Nephron (organoid): Measurements from ENCODE around the gene GRAMD2A.

ENCODE experiments used
- H3K27ac Mint-ChIP-seq, 3 experiments: 2 replicates each; pipeline ENCODE4 v1.8.0; 2020; ENCODE audit warnings: mixed read lengths in 3 of 3, mild to moderate bottlenecking in 2 of 3, moderate library complexity in 1 of 3
- H3K27me3 Mint-ChIP-seq: 2 replicates; pipeline ENCODE4 v1.8.0; 2021; ENCODE audit warnings: low read depth, mild to moderate bottlenecking, moderate library complexity, mixed read lengths
- H3K36me3 Mint-ChIP-seq: 2 replicates; pipeline ENCODE4 v1.8.0; 2020; ENCODE audit warnings: low read depth, mixed read lengths
- H3K4me1 Mint-ChIP-seq: 2 replicates; pipeline ENCODE4 v1.8.0; 2020; ENCODE audit warnings: mixed read lengths
- H3K4me3 Mint-ChIP-seq, 3 experiments: 2 replicates each; pipeline ENCODE4 v1.8.0; 2020; ENCODE audit warnings: mild to moderate bottlenecking in 3 of 3, mixed read lengths in 3 of 3, moderate library complexity in 2 of 3
- H3K9me3 Mint-ChIP-seq: 2 replicates; pipeline ENCODE4 v1.8.0; 2020; ENCODE audit warnings: mixed read lengths
- TF ChIP-seq, protein P1 (sequence below), 3 experiments: fragments of 200-600 bp; sonication (generic); IDR thresholded peaks; one replicate each; pipeline ENCODE4 v1.5.0; 2021; ENCODE audit warnings: antibody characterized with exemption in 3 of 3; ENCODE audit not compliant: unreplicated experiment in 3 of 3

Gene GRAMD2A

DNA sequence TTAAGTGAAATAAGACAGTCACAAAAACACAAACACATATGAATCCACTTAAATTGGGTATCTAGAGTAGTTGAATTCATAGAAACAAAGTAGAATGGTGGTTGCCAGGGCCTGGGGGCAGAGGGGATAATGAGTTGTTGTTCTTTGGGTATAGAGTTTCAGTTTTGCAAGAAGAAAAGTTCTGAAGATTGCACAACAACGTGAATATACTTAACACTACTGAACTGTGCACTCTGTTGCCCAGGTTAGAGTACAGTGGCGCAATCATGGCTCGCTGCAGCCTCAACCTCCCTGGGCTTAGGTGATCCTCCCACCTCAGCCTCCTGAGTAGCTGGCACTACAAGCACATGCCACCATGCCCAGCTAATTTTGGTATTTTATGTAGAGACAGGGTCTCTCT is 14.9 kb downstream of the GRAMD2A start:
- Mint-ChIP-seq H3K4me1 (peaks cover 3% of the 10 kb centered on the region), H3K4me3 (no peak overlapping the region), H3K9me3 (no peaks in the 10 kb centered on the region), H3K27ac (no peak overlapping the region), H3K36me3 (no peaks in the 10 kb centered on the region), H3K27me3 (peaks cover 50% of the 10 kb centered on the region)
- TF ChIP-seq, protein P1, sequence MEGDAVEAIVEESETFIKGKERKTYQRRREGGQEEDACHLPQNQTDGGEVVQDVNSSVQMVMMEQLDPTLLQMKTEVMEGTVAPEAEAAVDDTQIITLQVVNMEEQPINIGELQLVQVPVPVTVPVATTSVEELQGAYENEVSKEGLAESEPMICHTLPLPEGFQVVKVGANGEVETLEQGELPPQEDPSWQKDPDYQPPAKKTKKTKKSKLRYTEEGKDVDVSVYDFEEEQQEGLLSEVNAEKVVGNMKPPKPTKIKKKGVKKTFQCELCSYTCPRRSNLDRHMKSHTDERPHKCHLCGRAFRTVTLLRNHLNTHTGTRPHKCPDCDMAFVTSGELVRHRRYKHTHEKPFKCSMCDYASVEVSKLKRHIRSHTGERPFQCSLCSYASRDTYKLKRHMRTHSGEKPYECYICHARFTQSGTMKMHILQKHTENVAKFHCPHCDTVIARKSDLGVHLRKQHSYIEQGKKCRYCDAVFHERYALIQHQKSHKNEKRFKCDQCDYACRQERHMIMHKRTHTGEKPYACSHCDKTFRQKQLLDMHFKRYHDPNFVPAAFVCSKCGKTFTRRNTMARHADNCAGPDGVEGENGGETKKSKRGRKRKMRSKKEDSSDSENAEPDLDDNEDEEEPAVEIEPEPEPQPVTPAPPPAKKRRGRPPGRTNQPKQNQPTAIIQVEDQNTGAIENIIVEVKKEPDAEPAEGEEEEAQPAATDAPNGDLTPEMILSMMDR (IDR thresholded peaks at IDR 0.05; ENCODE audit: unreplicated experiment in 3 of 3), result no peak

DNA sequence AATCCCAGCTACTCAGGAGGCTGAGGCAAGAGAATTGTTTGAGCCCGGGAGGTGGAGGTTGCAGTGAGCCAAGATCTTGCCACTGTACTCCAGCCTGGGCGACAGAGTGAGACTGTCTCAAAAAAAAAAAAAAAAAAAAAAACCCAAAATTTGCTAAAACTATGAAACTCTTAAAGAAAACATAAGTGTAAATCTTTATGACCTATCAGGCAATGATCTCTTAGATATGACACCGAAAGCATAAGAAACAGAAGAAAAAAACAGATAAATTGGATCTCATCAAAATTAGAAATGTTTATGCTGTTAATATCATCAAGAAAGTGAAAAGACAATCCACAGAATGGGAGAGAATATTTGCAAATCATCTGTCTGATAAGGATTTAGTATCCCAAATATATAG is 15.3 kb downstream of the GRAMD2A start:
- Mint-ChIP-seq H3K4me3 (no peak overlapping the region), H3K27me3 (peaks cover 50% of the 10 kb centered on the region), H3K36me3 (no peaks in the 10 kb centered on the region), H3K27ac (no peak overlapping the region), H3K9me3 (no peaks in the 10 kb centered on the region), H3K4me1 (peaks cover 3% of the 10 kb centered on the region)
- TF ChIP-seq, protein P1 (IDR thresholded peaks at IDR 0.05; ENCODE audit: unreplicated experiment in 3 of 3), result no peak

DNA sequence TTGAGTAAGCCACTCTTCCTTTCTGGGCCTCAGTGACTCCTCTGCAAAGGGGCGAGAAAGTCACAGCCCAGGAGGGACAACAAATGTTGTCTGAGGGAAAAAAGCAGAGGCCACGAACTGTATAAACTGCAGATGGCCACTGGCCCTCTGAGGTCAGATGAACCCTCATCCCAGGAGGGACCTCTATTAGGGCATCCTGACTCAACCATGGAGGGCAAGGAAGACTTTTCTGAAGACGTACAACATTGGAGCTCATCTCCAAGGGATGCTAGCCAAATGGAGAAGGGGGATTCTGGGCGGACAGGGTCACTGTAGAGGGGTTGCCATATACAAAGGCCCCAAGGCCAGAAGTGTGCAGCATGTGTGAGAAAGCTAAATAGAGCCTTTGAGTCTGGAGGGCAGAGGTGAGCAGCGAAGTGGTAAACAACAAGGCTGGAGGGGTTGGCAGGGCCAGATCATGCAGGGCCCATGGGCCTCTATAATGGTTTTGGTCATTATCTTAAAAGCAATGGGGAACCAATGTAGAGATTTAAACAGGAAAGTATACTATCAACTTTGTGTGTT is 16.7 kb downstream of the GRAMD2A start:
- H3K36me3 Mint-ChIP-seq, result no peaks in the 10 kb centered on the region
- peaks cover 3% of the 10 kb centered on the region for H3K4me1 Mint-ChIP-seq

DNA sequence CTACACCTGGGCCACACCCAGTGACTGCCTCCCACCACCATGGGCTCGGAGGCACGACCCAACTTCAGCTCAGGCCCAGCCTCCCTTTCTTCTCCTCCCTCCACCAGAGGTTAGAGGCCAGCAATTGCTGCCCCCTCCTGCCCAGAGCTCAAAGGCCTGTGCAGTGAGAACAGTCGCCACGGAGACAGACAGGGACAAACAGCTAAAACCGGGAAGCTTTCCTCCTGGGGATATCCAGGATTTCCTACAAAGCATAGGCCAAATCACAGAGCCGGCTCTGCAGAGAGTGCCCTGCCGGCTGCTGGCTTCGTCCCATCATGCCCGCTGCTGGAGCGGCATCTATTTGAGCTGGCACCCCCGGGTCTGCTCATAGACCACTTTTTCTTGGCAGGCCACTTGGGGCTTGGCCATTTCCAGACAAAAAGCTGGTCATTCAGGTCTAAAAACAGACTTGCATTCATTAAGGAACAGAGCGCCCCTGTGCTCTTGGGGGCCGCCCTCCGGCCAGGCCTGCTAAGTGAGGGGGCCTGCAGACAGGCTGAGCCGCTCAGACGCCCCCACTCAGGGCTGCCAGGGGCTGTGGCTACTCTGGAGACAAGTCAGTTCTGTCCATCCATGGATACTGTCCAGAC is 17.5 kb downstream of the GRAMD2A start:
- Mint-ChIP-seq H3K9me3 (no peaks in the 10 kb centered on the region), H3K27ac (no peak overlapping the region), H3K4me3 (no peak overlapping the region), H3K4me1 (peaks cover 3% of the 10 kb centered on the region), H3K36me3 (no peaks in the 10 kb centered on the region), H3K27me3 (peaks cover 45% of the 10 kb centered on the region)
- TF ChIP-seq, protein P1 (IDR thresholded peaks at IDR 0.05; ENCODE audit: unreplicated experiment in 3 of 3), result no peak

More for the DNA sequence above, 16.7 kb downstream of the GRAMD2A start:
- TF ChIP-seq, protein P1 (IDR thresholded peaks at IDR 0.05; ENCODE audit: unreplicated experiment in 3 of 3), result no peak
- Mint-ChIP-seq H3K9me3 (no peaks in the 10 kb centered on the region), H3K4me3 (no peak overlapping the region), H3K27ac (no peak overlapping the region), H3K27me3 (peaks cover 45% of the 10 kb centered on the region)

DNA sequence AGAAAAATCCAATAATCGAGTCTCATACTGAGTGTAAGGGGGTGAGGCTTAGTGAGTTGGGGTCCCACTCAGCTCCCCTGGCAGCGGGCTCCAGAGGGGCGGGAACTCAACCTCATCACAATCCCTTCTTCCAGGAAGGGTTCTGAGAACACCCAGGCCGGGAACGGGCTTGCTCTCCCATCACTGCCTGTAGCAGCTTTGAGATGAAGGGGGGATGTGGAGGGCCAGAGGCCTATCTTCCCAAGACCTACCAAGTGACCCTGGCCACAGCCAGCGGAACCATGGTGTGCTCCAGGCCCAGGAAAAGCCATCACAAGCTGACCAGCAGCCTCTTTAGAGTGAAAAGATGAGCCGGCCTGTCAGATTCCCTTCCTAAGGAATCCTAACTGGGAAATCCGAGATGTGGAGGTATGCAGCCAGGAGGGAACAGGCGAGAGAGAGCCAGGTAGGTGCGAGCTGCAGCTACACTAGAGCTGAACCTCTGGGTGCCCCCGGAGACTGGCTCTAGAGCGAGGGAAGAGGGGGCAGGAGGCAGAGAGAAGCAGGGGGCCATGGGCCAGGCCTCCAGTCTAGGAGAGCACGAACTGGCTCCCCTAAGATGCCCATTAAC is 18.5 kb downstream of the GRAMD2A start:
- Mint-ChIP-seq H3K4me1 (no peaks in the 10 kb centered on the region), H3K36me3 (no peaks in the 10 kb centered on the region), H3K9me3 (no peaks in the 10 kb centered on the region), H3K27me3 (peaks cover 40% of the 10 kb centered on the region), H3K27ac (no peak overlapping the region), H3K4me3 (no peak overlapping the region)
- TF ChIP-seq, protein P1 (IDR thresholded peaks at IDR 0.05; ENCODE audit: unreplicated experiment in 3 of 3), result no peak
